AG04450 (cell line): ENCODE measurements around the gene IL1A. TPM values are rescaled to one million over a fixed set of nuclear protein-coding genes. Genes with fewer than 3 reads are reported as not detected.

Source experiments
- CTCF ChIA-PET: fragments of 300-600, 350-600 bp; formaldehyde crosslinking; extraction: SDS; loops from one replicate; lab custom pipeline; 2022; ENCODE audit warnings: antibody characterized with exemption, inconsistent platforms; lab: Charles Lee
- POLR2A ChIA-PET: fragments of 350-600 bp; formaldehyde crosslinking; extraction: SDS; loops from one replicate; lab custom pipeline; 2021; ENCODE audit warnings: antibody characterized with exemption, inconsistent platforms; lab: Yijun Ruan, JAX
- DNase-seq: peaks from one replicate; pipeline ENCODE4 v3.0.0-alpha.2; 2011; ENCODE audit warnings: low read depth, low spot score
- H3K27ac ChIP-seq: one replicate; pipeline ENCODE4 v1.5.1; 2012; ENCODE audit warnings: low read depth, low read length, control low read depth
- H3K27me3 ChIP-seq: one replicate; pipeline ENCODE4 v1.6.0; 2012; ENCODE audit warnings: low read length; ENCODE audit not compliant: control insufficient read depth, insufficient read depth
- H3K4me3 ChIP-seq: 2 replicates; pipeline ENCODE4 v1.5.1; 2011; ENCODE audit warnings: mild to moderate bottlenecking, low read depth, low read length, control low read depth
- H3K9me3 ChIP-seq: 2 replicates; pipeline ENCODE4 v1.5.1; 2012; ENCODE audit warnings: low read length; ENCODE audit not compliant: control insufficient read depth, insufficient read depth
- polyA plus RNA-seq: library from polyadenylated mRNA; depleted of rRNA; stranded (reverse); fragments of >200 nt; gene quantifications from 2 replicates; pipeline ENCODE4 v1.2.3, GENCODE V29; 2011
- TF ChIP-seq, protein P1 (sequence below): IDR thresholded peaks from 2 replicates; pipeline ENCODE4 v1.5.1; 2011; ENCODE audit warnings: low read depth, low read length, control low read depth, inconsistent platforms

IL1A gene
- polyA plus RNA-seq, 1 experiment, result 0.51 TPM

- ChIA-PET CTCF (interaction anchor here (1.2 to 11.6 kb wide), 5 partner anchors 9 to 206 kb away, joined by 5 to 541 read pairs (median 14); no protein-coding TSS in a partner anchor), POLR2A (no interaction called here)
- Histone ChIP-seq H3K9me3 (no peaks in the 10 kb centered on the region), H3K4me3 (no peak overlapping the region), H3K27me3 (no peaks in the 10 kb centered on the region), H3K27ac (no peak overlapping the region)
- no peak for DNase-seq
- TF ChIP-seq, protein P1, sequence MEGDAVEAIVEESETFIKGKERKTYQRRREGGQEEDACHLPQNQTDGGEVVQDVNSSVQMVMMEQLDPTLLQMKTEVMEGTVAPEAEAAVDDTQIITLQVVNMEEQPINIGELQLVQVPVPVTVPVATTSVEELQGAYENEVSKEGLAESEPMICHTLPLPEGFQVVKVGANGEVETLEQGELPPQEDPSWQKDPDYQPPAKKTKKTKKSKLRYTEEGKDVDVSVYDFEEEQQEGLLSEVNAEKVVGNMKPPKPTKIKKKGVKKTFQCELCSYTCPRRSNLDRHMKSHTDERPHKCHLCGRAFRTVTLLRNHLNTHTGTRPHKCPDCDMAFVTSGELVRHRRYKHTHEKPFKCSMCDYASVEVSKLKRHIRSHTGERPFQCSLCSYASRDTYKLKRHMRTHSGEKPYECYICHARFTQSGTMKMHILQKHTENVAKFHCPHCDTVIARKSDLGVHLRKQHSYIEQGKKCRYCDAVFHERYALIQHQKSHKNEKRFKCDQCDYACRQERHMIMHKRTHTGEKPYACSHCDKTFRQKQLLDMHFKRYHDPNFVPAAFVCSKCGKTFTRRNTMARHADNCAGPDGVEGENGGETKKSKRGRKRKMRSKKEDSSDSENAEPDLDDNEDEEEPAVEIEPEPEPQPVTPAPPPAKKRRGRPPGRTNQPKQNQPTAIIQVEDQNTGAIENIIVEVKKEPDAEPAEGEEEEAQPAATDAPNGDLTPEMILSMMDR, result no peak
These were observed 31.6 kb downstream of the IL1A start for GRCh38 chr2:112752667-112753066.

GRCh38 chr2:112751451-112752197, 32.7 kb downstream of the IL1A start:
- Histone ChIP-seq H3K4me3 (no peak overlapping the region), H3K27me3 (no peaks in the 10 kb centered on the region), H3K27ac (no peak overlapping the region), H3K9me3 (no peaks in the 10 kb centered on the region)
- DNase-seq, result no peak
- TF ChIP-seq, protein P1, result no peak
- ChIA-PET CTCF (interaction anchor here (0.8 to 11.6 kb wide), 7 partner anchors 10 to 207 kb away, joined by 3 to 541 read pairs (median 14); no protein-coding TSS in a partner anchor), POLR2A (no interaction called here)

DNA sequence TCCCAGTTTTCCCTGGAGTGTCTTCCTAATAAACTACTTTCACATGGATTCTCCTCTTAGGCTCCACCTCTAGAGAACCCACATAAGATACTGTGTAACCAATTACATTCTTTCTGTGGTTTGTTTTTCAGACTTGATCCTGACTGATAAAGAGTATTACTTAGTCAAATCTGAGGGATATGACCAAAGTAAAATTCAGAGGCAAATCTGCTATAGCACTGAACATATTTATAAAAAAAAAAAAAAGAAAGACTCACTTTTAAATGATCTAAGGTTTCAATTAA, 33.8 kb downstream of the IL1A start:
- H3K4me3 ChIP-seq, result no peak overlapping the region
- POLR2A ChIA-PET, result no interaction called here
- H3K27ac ChIP-seq, result no peak overlapping the region
- no peaks in the 10 kb centered on the region for H3K9me3 ChIP-seq
- TF ChIP-seq, protein P1, result no peak
- H3K27me3 ChIP-seq, result no peaks in the 10 kb centered on the region
- no peak for DNase-seq
- CTCF ChIA-PET, result interaction anchor here (0.6 to 11.6 kb wide), 24 partner anchors 10 to 1091 kb away, joined by 3 to 541 read pairs (median 12); no protein-coding TSS in a partner anchor

- ChIA-PET POLR2A (no interaction called here), CTCF (interaction anchor here (0.5 to 11.6 kb wide), 55 partner anchors 9 to 449 kb away, joined by 3 to 541 read pairs (median 5); no protein-coding TSS in a partner anchor)
- H3K9me3 ChIP-seq, result no peaks in the 10 kb centered on the region
- H3K27me3 ChIP-seq, result no peaks in the 10 kb centered on the region
- H3K4me3 ChIP-seq, result no peak overlapping the region
- DNase-seq, result peak; percentile 52
- TF ChIP-seq, protein P1, result peak; percentile 99
- peak overlapping the region; percentile 47 for H3K27ac ChIP-seq
These were observed 34.3 kb downstream of the IL1A start for GRCh38 chr2:112749755-112750559.
